Stimulated activated CD8-positive, alpha-beta memory T cell treated with anti-CD3 and anti-CD28 coated beads, Interleukin-4, amount 100 ng/mL, for 48 hours (primary cell): Measurements from ENCODE around the gene PDE8B.

Experiments
- DNase-seq: peaks from one replicate; pipeline ENCODE4 v3.0.0-alpha.2; 2020

Gene PDE8B

DNA sequence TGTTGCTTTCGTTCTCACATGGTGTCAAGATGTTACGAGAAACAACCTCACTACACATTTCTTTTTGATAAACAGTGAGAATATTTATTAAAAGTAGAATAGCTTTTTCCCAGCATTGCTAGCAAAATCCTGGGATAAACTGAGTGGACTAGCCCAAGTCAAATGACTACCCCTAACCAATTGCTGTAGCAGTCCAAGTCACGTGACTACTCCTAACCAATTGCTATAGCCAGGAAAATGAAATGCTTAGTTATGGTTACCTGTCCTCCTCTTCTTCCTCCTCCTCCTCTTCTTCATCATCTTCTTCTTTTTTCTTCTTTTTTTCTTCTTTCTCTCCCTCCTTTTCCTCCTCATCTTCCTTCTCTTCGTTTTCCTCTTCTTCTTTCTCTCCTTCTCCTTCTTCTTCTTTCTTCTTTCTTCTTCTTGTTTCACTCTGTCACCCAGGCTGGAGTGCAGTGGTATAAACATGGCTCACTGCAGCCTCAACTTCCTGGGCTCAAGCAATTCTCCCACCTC is 85.4 kb downstream of the PDE8B start:
- no peak for DNase-seq

GRCh38 chr5:77298146-77298545 is 87.7 kb downstream of the PDE8B start:
- DNase-seq, result no peak

- DNase-seq, result no peak
Observed at GRCh38 chr5:77300451-77300850, 90.0 kb downstream of the PDE8B start.

DNA sequence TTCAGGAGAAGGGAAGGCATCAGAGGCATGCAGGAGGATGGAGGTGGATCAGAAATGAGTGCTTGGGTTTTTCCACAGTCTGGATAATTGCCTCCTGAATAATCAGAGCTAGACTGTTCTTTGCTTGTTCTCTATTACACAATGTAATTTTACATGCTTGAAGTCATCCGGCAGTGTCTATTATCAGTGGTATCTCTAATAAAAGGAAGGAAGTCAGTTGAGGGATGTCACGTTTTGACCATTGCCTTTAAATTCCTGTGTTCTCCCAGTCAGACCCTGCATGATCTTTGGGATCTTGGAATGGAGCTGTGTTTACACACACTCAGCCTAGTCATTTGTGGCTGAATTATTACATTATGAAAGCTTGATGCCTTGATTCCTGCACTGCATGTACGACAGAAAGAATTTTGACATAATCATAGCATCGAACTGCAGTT is 91.0 kb downstream of the PDE8B start:
- DNase-seq, result no peak

DNA sequence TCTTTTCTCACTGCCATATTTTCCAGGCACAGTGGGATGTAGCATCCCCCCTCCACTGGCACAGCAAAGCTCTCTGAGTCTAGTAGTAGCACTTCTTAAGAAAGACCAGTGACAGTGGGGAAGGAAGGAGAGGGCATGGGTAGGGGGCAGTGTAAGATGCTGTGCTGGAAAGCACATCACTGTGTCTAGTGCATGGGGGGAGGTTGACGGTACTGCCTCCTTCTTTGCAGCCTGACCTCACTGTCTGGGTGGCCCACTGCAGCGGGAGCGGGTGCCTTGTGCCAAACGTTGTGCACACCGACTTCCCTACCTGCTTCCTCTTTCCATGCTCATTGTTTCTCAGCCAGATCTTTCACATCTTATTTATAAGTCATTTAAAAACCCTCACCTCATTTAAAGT is 91.8 kb downstream of the PDE8B start:
- no peak for DNase-seq

DNA sequence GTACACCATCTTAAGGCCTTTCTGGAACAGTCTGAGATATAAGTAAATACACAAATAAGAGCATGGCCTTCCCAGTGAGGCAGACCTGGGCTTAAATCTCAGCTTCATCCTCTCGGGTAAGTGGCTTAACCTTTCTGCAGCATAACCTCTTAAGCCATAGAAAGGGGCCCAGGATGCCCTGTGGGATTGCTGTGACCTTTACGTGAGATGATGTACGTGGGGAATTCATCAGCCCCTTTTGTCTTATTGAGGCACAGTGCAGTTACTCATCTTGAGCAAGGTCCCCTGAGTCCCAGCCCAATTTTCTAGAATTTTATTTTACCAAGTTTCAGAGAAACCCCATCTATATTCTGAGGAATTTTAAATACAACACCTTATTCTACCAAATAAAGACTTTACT is 92.2 kb downstream of the PDE8B start:
- no peak for DNase-seq

DNA sequence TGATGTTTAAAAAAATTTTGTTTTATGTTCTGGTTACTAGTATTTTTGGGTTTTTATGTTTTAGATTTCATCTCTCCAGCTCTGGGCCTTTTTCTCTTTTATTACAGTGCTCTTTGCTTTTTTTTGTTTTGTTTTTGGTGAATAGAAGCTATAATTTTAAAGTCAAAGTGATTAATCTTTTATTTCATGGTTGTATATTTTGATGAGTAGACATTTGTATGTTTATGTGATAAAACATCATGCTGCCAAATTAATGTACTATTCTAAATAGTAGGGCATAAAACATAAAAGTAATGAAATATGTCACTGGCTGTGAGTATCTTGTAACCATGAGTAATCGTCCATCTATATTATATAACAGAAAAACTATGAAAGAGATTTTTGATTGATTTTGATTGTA is 93.9 kb downstream of the PDE8B start:
- no peak for DNase-seq

GRCh38 chr5:77305222-77305846 is 94.9 kb downstream of the PDE8B start:
- no peak for DNase-seq

DNA sequence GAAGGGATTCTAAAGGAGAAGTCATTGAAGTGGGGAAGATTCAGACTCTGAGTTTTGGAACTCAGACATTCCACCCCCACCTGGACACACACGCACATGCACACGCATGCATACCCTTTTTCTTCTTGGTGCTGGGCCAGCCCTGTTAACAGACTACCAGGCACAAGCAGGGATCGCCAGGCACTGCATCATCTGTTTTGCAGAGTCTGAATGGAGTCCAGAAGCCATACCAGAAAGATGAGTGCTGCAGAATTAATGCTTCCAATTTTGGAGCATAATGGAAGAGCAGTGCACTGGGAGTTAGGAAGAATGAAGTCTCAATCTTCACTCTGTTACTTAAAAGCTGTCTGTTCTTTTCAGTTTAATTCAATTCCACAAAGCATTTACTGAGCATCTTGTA is 95.5 kb downstream of the PDE8B start:
- DNase-seq, result no peak

DNA sequence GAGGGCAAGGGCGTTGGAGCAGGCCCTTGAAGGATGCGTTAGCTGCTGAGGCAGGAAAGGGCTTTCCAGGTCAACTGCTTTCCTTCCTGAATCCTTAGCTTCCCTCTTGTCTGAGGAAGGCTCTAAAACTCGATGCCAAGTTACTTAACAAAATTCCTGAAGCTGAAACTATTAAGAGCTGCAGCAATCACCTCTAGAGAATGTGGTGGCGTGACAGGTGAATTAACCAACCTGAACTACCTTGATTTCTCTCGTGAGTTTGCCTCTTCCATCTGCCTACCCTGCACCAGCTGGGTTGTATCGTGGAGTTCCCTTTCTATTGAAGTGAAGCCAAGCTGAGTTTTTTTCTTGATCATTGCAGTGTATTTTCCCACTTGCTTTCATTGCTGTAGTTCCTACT is 96.1 kb downstream of the PDE8B start:
- DNase-seq, result no peak

GRCh38 chr5:77308154-77308960 is 97.9 kb downstream of the PDE8B start:
- DNase-seq, result no peak

- no peak for DNase-seq
Observed at GRCh38 chr5:77309140-77309539, 98.7 kb downstream of the PDE8B start.

- no peak for DNase-seq
Observed at GRCh38 chr5:77310494-77311213, 100.2 kb downstream of the PDE8B start.

GRCh38 chr5:77311214-77311571 is 100.7 kb downstream of the PDE8B start:
- no peak for DNase-seq

GRCh38 chr5:77312413-77312812 is 101.9 kb downstream of the PDE8B start:
- DNase-seq, result no peak

GRCh38 chr5:77316871-77317661 is 106.6 kb downstream of the PDE8B start:
- DNase-seq, result no peak

- no peak for DNase-seq
Observed at GRCh38 chr5:77318060-77318459, 107.6 kb downstream of the PDE8B start.

DNA sequence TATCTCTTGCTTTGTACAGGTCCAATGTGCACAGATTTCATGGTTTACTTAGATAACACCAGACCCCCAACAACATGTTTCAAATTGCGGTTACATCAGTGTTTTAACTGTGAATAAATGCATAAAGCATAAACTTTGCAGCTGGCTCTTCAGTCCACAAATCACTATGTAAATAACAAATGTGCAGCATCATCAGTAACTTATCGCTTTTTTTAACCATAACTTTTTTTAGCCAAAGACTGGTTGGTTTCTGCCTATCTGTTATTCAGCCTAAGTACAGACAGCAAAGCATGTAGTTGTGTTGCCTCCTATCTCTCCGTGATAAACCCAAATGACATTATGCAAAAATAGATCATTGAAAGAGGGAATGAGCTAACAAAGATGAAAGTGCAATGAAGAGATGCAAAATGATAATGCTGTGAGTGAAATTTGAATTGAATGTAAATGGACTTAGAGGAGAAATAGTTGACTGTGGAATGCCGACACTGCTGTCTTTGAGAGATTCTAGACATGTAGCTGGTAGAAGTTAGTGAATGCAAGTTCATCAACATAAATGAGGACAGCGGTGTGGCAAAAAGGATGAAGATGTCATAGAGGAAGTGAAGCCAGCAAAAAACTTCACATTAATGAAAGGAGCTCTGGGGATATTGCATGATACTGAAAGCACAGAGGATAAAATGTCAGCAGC is 108.8 kb downstream of the PDE8B start:
- DNase-seq, result no peak

DNA sequence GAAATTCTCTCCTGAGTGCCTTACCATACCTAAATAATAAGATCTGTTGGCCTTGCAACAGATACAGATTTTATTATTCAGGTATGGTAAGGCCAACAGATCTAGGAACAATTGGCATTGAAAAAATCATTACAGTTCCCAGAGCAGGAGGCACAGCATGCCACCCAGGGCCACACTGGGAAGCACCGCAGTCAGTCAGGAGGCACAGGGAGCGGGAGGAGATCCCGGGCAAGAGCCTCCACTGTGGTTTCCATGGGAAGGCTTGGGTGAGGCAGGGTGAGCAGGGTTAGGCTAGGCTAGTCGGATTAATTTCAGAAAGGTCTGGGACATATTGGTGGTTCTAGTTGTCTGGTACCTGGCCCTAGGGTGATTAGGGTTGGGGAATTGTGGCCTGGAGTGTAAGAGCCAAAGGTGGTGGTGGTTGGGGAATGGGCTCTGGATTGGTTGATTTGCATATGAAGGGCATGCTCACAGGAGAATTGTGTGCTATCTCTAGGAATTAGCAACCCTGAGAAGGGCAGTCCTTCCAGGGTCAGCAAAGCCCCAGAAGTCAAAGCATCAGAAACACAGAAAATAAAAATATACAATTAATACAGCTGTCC is 111.4 kb downstream of the PDE8B start:
- no peak for DNase-seq

GRCh38 chr5:77322406-77322805 is 111.9 kb downstream of the PDE8B start:
- no peak for DNase-seq

DNA sequence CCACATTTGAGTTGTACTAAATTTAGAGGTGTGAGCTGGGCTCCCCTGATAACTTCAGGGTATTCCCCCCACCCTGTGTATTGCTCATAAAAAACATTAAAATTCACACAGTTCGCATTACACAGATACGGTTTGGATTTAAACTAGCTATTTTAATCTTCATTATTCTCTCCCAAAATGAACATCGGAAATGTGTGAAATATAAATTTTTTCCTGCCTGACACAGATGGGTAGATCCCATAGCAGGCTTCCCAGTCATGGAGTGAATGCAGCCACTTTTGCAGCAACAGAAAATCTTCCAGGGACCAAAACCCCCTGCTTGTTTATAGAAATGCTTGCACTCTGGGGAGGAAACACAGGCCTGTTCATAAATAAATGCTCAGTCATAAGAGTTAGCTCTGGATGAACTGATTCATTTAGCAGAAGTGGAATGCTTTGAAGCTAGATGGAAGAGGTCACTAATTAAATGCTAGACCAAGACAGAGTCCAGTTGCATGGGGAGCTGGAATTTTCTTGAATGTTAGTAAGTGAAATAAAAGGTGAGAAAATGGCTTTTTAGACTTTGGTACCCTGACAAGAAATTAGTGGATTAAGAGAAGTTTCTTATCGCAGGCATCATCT is 115.6 kb downstream of the PDE8B start:
- DNase-seq, result no peak
